ENCODE data around the gene CEP57.
"Not testable (repeated sequence)": the region's sequence is repeated elsewhere in the genome, so short reads cannot be mapped to it uniquely, and the experiment has no call there.

CEP57 gene

DNA sequence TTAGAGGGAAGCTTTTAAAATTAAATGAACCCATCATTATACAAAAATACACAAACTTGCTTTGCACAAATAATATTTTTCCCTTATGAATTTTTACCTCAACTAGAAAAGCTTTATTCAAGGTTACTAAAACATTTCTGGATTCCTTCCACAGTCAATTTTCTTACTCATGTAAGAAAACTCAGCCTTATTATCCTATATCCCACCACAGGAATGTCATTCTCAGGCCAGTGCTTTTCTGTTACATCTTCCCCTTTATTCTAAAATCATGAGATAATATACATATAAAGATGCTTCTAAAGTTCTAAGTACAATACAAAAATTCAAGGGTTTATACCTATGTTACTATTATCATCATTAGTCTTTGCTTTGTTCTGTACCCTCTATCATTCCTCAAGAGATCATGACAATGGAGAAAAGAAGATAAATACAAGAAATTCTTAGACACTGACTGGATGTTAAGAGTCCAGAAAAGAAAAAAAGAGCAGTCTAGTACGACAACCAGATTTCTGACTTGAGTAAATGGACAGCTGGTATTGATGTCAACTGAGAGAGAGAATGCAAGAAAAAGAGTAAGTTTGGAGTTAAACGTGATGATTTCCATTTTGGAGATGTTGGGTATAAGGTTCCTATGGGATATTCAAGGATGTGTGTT is 73.3 kb downstream of the CEP57 start:
- DNase-seq (ENCODE audit: low spot score): no peak

DNA sequence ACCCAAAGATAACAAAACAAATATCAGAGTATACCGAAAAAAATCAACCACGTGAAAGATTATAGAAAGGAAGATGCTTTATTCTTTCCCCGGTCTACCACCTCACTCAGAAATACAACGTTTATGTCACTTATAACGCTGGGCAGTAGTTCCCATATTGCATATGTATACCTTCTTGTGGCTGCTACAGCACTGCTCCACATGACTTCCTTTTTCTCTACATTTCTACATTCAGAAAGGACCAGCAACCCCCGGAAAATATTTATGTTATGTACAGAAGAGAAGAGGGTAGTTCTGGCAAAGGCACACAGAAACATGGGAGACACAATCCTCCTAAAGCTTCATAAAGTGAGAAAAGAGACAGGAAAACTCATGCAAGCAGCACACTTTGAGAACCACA is 76.8 kb downstream of the CEP57 start:
- DNase-seq (ENCODE audit: low spot score): no peak

DNA sequence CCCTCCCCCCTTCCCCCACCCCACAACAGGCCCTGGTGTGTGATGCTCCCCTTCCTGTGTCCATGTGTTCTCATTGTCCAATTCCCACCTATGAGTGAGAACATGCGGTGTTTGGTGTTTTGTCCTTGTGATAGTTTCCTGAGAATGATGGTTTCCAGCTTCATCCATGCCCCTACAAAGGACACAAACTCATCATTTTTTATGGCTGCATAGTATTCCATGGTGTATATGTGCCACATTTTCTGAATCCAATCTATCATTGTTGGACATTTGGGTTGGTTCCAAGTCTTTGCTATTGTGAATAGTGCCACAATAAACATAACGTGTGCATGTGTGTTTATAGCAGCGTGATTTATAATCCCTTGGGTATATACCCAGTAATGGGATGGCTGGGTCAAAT is 80.6 kb downstream of the CEP57 start:
- not testable (repeated sequence) for DNase-seq (ENCODE audit: low spot score)

DNA sequence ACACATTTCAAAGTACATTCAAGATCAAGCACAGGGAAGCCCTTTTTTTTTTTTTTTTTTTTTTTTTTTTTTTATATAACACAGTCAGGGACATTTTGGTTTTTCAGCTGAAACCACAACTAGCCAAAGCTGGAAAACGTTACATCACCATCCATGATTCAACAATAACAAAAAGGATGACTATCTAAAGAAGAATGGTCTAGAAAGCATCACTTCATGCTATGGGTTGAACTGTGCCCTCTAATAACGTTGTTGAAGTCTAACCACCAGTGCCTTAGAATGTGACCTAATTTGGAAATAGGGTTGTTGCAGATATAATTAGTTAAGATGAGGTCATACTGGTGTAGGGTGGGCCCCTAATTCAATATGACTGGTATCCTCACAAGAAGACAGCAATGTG is 87.0 kb downstream of the CEP57 start:
- DNase-seq (ENCODE audit: low spot score): no peak

All from CD4-positive, alpha-beta T cell treated with Interleukin-15 for 4 hours (primary cell).